ENCODE results near the gene KIAA0825. TPM values are rescaled to one million over a fixed set of nuclear protein-coding genes. Genes with fewer than 3 reads are reported as not detected.

KIAA0825 gene
- total and polyA plus RNA-seq, 2 of the 8 experiments (the other 6 are each of a cell fraction or from before 2014, with no cell fraction given): 0.60 to 1.0 TPM

DNA sequence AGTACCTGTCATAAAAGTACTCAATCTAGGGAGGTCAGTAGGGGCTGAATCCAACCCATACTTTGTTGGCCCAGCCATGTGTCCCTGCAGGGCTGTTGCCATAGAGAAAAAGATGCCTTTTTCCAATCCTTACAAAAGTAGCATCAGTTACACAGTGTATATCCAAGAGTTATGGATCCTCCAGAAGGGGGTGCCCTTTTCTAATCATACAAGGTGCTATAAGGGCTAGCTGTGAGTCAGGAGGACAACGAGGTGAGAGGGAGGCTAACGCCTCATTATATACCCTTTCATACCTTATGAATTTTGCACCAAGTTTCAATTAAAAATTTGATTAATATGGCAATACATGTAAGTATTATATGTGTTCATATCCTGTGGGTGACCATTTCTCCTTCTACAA is 4.8 kb downstream of the KIAA0825 start:
- no peak for DNase-seq (ENCODE audit: low read depth in 1 of 2, low spot score in 2 of 2)
- H4K8ac ChIP-seq (ENCODE audit: extremely low read depth, insufficient read depth, low read length): no peak overlapping the region
- peaks cover 9% of the 10 kb centered on the region for H3K23me2 ChIP-seq (ENCODE audit: low read depth, low read length)
- CTCF ChIA-PET (ENCODE audit: partially characterized antibody): interaction anchor here (0.6 to 1.5 kb wide), 4 partner anchors 12 to 75 kb away, joined by 3 to 4 read pairs (median 3); no protein-coding TSS in a partner anchor
- H3K79me1 ChIP-seq (ENCODE audit: low read depth, low read length): no peaks in the 10 kb centered on the region
- peaks cover 0 to 5% of the 10 kb centered on the region in 2 experiments; a peak in 1 of 4 replicates for H3K79me2 ChIP-seq (ENCODE audit: control insufficient read depth in 1 of 2, insufficient read depth in 2 of 2, low read length in 2 of 2)
- 83% methylated on average over 2 of the region's 2 CpGs; no CpG with 5 or more reads in 1 of the 2 experiments for WGBS, 2 experiments (ENCODE audit: extremely low coverage in 1 of 2, insufficient coverage in 1 of 2, insufficient read length in 1 of 2, insufficient replicate concordance in 2 of 2, low coverage in 1 of 2, low lambda C conversion rate in 2 of 2, missing lambda C conversion rate in 1 of 2)
- no peak overlapping the region for H3K4me3 ChIP-seq (ENCODE audit: extremely low read depth in 1 of 4, insufficient read depth in 2 of 4, low read depth in 3 of 4, low read length in 4 of 4)
- no peak overlapping the region for H3K9ac ChIP-seq (replicated peaks in 1 of 4; ENCODE audit: extremely low read depth in 1 of 4, low read depth in 3 of 4, low read length in 3 of 4)
- H2BK15ac ChIP-seq (ENCODE audit: low read length): no peak overlapping the region
- no peak overlapping the region for H3K18ac ChIP-seq (ENCODE audit: extremely low read depth, low read length)
- no peak overlapping the region for H3K23ac ChIP-seq (ENCODE audit: insufficient read length)
- FAIRE-seq: peak; percentile 60
- H3K56ac ChIP-seq (replicated peaks; ENCODE audit: insufficient read length, low read depth, low read length): no peak overlapping the region
- no peak overlapping the region for H2BK12ac ChIP-seq (ENCODE audit: low read depth, low read length)
- no peak overlapping the region for H2BK20ac ChIP-seq (ENCODE audit: low read length)
- no peaks in the 10 kb centered on the region for H3K9me3 ChIP-seq (ENCODE audit: insufficient read depth in 2 of 2, low read depth in 1 of 2, low read length in 1 of 2)
- H2AK5ac ChIP-seq (ENCODE audit: low read depth, low read length): no peak overlapping the region
- no peak overlapping the region for H3K14ac ChIP-seq (ENCODE audit: insufficient read length)
- H3K4ac ChIP-seq (replicated peaks; ENCODE audit: insufficient read length, low read depth, low read length): no peak overlapping the region
- no peak overlapping the region for H3K27ac ChIP-seq (ENCODE audit: low read depth, low read length)
- H3K36me3 ChIP-seq (ENCODE audit: control insufficient read depth in 2 of 4, insufficient read depth in 4 of 4, low read length in 3 of 4): no peaks in the 10 kb centered on the region
- H2BK120ac ChIP-seq (replicated peaks; ENCODE audit: low read depth, low read length): no peak overlapping the region
- no peaks in the 10 kb centered on the region for H3K27me3 ChIP-seq (replicated peaks in 1 of 4; ENCODE audit: control insufficient read depth in 3 of 4, extremely low read depth in 1 of 4, insufficient read depth in 3 of 4, low read length in 3 of 4)
- peaks cover 0 to under 1% of the 10 kb centered on the region in 2 experiments for H4K20me1 ChIP-seq (replicated peaks in 1 of 2; ENCODE audit: control insufficient read depth in 1 of 2, insufficient read depth in 2 of 2, low read length in 2 of 2)
- H3K4me2 ChIP-seq (ENCODE audit: insufficient read depth in 1 of 2, low read depth in 2 of 2, low read length in 2 of 2): no peak overlapping the region
- POLR2A ChIA-PET (ENCODE audit: partially characterized antibody): interaction anchor here (0.6 kb wide), 1 partner anchor 79 kb away, joined by 3 read pairs; no protein-coding TSS in a partner anchor
- no peak overlapping the region for H2AFZ ChIP-seq (ENCODE audit: low read length)
- no peak overlapping the region for H4K91ac ChIP-seq (replicated peaks; ENCODE audit: insufficient read length, low read length)
- H4K5ac ChIP-seq (ENCODE audit: insufficient read length, low read depth, low read length): no peak overlapping the region
- no peak overlapping the region for H2BK5ac ChIP-seq (ENCODE audit: low read depth, low read length)
- H3K4me1 ChIP-seq (replicated peaks in 1 of 4; ENCODE audit: control insufficient read depth in 3 of 4, insufficient read depth in 4 of 4, low read length in 3 of 4): peaks cover 0 to 3% (median under 1%) of the 10 kb centered on the region in 4 experiments; a peak in 2 of 7 replicates
- TF ChIP-seq RAD21 (IDR thresholded peaks at IDR 0.05 in 1 of 2, conservative IDR thresholded peaks at IDR 0.05 in 1 of 2; ENCODE audit: low read depth in 2 of 2, low read length in 2 of 2) (peak; percentile 49 to 62), POLR2AphosphoS5 (IDR thresholded peaks at IDR 0.05; ENCODE audit: low read depth, low read length) (no peak), BRCA1 (IDR thresholded peaks at IDR 0.05; ENCODE audit: low read depth, low read length) (no peak), CTBP2 (IDR thresholded peaks at IDR 0.05; ENCODE audit: borderline replicate concordance, insufficient read depth, insufficient read length, low read length) (no peak), CHD2 (IDR thresholded peaks at IDR 0.05; ENCODE audit: low read length) (no peak), FOSL1 (IDR thresholded peaks at IDR 0.05; ENCODE audit: insufficient read depth, low read depth, low read length) (no peak), NANOG (IDR thresholded peaks at IDR 0.05; ENCODE audit: insufficient read depth, low read depth, low read length, poor library complexity, severe bottlenecking) (no peak), YY1 (IDR thresholded peaks at IDR 0.05; ENCODE audit: low read depth, low read length) (no peak)
- TF ChIP-seq, protein P1, sequence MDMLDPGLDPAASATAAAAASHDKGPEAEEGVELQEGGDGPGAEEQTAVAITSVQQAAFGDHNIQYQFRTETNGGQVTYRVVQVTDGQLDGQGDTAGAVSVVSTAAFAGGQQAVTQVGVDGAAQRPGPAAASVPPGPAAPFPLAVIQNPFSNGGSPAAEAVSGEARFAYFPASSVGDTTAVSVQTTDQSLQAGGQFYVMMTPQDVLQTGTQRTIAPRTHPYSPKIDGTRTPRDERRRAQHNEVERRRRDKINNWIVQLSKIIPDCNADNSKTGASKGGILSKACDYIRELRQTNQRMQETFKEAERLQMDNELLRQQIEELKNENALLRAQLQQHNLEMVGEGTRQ (IDR thresholded peaks at IDR 0.05; ENCODE audit: low read length): no peak
- TF ChIP-seq, protein P2, sequence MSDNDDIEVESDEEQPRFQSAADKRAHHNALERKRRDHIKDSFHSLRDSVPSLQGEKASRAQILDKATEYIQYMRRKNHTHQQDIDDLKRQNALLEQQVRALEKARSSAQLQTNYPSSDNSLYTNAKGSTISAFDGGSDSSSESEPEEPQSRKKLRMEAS (IDR thresholded peaks at IDR 0.05): no peak
